ENCODE data around the gene VEGFA.

- TF ChIP-seq CTCF (IDR thresholded peaks at IDR 0.05; ENCODE audit: low read depth, low read length) (no peak), EZH2phosphoT487 (IDR thresholded peaks at IDR 0.05; ENCODE audit: low read depth) (no peak)
Measured at GRCh38 chr6:43730634-43731033, 39.4 kb upstream of the VEGFA start.

Data from OCI-LY3 (cell line).